Right lobe of liver (tissue), 6 donors: ENCODE measurements around the gene PLEKHA5. TPM values are rescaled to one million over a fixed set of nuclear protein-coding genes. Genes with fewer than 3 reads are reported as not detected.
"Not testable (repeated sequence)": the region's sequence is repeated elsewhere in the genome, so short reads cannot be mapped to it uniquely, and the experiment has no call there.

ENCODE experiments used
- ATAC-seq, 4 donors: fragments of 200-7000 bp; cut with Tn5 transposase; one replicate each; pipeline ENCODE4 v1.9.1; 2020; ENCODE audit warnings: mild to moderate bottlenecking in 4 of 4, moderate library complexity in 4 of 4
- DNase-seq, 3 donors: peaks; one replicate each; pipeline ENCODE4 v3.0.0-alpha.2; 2020
- H3K27ac ChIP-seq, 3 donors: fragments of 200-600 bp; one replicate each; pipeline ENCODE4 v1.8.0; 2022
- H3K27me3 ChIP-seq, 2 donors: fragments of 200-600 bp; one replicate each; pipeline ENCODE4 v1.8.0; 2022
- H3K36me3 ChIP-seq, 4 donors: fragments of 200-600 bp; sonication (generic) in 1 of 4; one replicate each; pipeline versions ENCODE4 v1.5.1 to v1.8.0; 2017 to 2022; ENCODE audit warnings: control low read depth in 1 of 4
- H3K4me1 ChIP-seq, 4 donors: fragments of 200-600 bp; sonication (generic) in 1 of 4; one replicate each; pipeline versions ENCODE4 v1.5.1 to v1.8.0; 2017 to 2022; ENCODE audit warnings: control low read depth in 1 of 4
- H3K4me3 ChIP-seq, 3 donors: fragments of 200-600 bp; one replicate each; pipeline ENCODE4 v1.8.0; 2022
- H3K9me3 ChIP-seq, 4 donors: fragments of 200-600 bp; sonication (generic) in 1 of 4; one replicate each; pipeline versions ENCODE4 v1.5.1 to v1.8.0; 2017 to 2022; ENCODE audit warnings: control low read depth in 1 of 4
- POLR2A ChIP-seq: fragments of 450-650 bp; IDR thresholded peaks from one replicate; pipeline ENCODE4 v1.6.1; 2017; ENCODE audit warnings: antibody characterized with exemption, mild to moderate bottlenecking
- WGBS: methylation state at CpG from one replicate; pipeline ENCODE4 v1.1.6; 2018; ENCODE audit warnings: low coverage, low lambda C conversion rate; ENCODE audit not compliant: insufficient coverage; ENCODE audit errors: missing lambda C conversion rate; 5-methylcytosine and 5-hydroxymethylcytosine counted together
- intact Hi-C, 2 donors: fragments of 100-400 bp; cut with DNase I; formaldehyde crosslinking; loops; one replicate each; pipeline versions ENCODE4 v1.11.2 to v1.14.1; 2022
- total RNA-seq, 6 experiments: library from RNA; depleted of rRNA in 2 of 6; stranded (reverse); fragments of >200 nt in 2 of 6; fragmentation: NEBNext Ultra II Directional in 3 of 6; extraction: Animal tissue kit (Norgen Biotek cat#: 25700) in 3 of 6; gene quantifications; one replicate each; pipeline versions ENCODE4 v1.1.0 to v1.2.4, GENCODE V29; 2016 to 2023
- TF ChIP-seq, protein P1 (sequence below), 4 donors: fragments of 200-600 bp in 3 of 4; fragments of 450-650 bp in 1 of 4; IDR thresholded peaks; one replicate each; pipeline versions ENCODE4 v1.5.1 to v1.8.0; 2016 to 2022; ENCODE audit warnings: antibody characterized with exemption in 4 of 4, mild to moderate bottlenecking in 2 of 4
- donor health status: DM: no; HTN: yes; CAD: no.
- donor health status: DM: no; HTN: no; CAD: no.
- donor health status: DM: no; HTN: no; CAD: no.
- donor health status: DM: no; HTN: yes; CAD: no.
- donor health status: DM: no; HTN: yes; CAD: no.

Gene PLEKHA5
- total RNA-seq, 6 experiments from 2014 or later: 14.7 to 18.7 (median 15.8) TPM

DNA sequence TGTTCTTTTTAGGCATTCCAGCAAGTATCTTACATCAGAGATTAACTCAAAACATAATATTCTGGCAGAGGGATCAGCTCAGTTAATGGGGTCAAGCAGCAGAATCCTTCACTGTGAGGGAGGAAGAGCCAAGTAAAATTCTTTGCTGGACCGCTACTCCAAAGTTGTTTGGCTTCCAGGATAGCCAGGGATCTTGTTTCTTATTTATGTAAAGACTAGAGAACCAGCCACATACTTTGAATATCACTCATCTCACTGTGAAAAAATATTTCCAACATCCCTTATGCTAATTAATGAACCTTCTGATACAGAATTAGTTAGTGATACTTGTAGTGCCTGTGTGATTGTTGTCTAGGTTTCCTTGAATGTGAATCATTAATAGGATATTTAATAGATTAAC, 94.2 kb downstream of the PLEKHA5 start:
- 100% methylated on average over 1 of the region's 1 CpG for WGBS
- DNase-seq (no peak), ATAC-seq (no peak)
- TF ChIP-seq POLR2A: no peak
- TF ChIP-seq, protein P1, sequence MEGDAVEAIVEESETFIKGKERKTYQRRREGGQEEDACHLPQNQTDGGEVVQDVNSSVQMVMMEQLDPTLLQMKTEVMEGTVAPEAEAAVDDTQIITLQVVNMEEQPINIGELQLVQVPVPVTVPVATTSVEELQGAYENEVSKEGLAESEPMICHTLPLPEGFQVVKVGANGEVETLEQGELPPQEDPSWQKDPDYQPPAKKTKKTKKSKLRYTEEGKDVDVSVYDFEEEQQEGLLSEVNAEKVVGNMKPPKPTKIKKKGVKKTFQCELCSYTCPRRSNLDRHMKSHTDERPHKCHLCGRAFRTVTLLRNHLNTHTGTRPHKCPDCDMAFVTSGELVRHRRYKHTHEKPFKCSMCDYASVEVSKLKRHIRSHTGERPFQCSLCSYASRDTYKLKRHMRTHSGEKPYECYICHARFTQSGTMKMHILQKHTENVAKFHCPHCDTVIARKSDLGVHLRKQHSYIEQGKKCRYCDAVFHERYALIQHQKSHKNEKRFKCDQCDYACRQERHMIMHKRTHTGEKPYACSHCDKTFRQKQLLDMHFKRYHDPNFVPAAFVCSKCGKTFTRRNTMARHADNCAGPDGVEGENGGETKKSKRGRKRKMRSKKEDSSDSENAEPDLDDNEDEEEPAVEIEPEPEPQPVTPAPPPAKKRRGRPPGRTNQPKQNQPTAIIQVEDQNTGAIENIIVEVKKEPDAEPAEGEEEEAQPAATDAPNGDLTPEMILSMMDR (IDR thresholded peaks at IDR 0.05): no peak
- peaks cover 0 to 26% (median 7%) of the 10 kb centered on the region in 4 donors for H3K4me1 ChIP-seq
- intact Hi-C loops: no loop called here
- no peaks in the 10 kb centered on the region for H3K36me3 ChIP-seq
- H3K27ac ChIP-seq: no peak overlapping the region
- no peak overlapping the region for H3K4me3 ChIP-seq
- H3K27me3 ChIP-seq: no peaks in the 10 kb centered on the region
- no peaks in the 10 kb centered on the region for H3K9me3 ChIP-seq

DNA sequence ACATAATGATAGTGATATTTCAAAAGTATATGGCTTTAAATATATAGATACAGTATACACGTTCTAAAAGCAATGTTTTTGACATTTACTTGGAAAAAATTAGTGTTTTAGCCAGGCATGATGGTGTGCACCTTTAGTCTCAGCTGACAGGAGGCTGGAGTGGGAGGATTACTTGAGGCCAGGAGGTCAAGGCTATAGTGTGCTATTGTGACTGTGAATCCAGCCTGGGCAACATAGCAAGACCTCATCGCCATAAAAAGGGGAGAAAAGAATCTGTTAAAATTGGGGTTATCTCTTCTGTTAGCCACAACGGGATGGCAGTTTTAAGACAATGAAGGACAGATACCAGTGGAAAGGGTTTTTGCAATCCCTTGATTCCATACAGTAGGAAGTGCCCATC, 95.2 kb downstream of the PLEKHA5 start:
- Histone ChIP-seq H3K27ac (no peak overlapping the region), H3K27me3 (no peaks in the 10 kb centered on the region), H3K9me3 (no peaks in the 10 kb centered on the region), H3K4me3 (no peak overlapping the region), H3K36me3 (no peaks in the 10 kb centered on the region), H3K4me1 (peaks cover 0 to 29% (median 8%) of the 10 kb centered on the region in 4 donors)
- ATAC-seq: no peak
- DNase-seq: no peak
- WGBS: 89% methylated on average over 3 of the region's 3 CpGs
- no peak for TF ChIP-seq POLR2A
- TF ChIP-seq, protein P1 (IDR thresholded peaks at IDR 0.05): no peak
- intact Hi-C loops: no loop called here

DNA sequence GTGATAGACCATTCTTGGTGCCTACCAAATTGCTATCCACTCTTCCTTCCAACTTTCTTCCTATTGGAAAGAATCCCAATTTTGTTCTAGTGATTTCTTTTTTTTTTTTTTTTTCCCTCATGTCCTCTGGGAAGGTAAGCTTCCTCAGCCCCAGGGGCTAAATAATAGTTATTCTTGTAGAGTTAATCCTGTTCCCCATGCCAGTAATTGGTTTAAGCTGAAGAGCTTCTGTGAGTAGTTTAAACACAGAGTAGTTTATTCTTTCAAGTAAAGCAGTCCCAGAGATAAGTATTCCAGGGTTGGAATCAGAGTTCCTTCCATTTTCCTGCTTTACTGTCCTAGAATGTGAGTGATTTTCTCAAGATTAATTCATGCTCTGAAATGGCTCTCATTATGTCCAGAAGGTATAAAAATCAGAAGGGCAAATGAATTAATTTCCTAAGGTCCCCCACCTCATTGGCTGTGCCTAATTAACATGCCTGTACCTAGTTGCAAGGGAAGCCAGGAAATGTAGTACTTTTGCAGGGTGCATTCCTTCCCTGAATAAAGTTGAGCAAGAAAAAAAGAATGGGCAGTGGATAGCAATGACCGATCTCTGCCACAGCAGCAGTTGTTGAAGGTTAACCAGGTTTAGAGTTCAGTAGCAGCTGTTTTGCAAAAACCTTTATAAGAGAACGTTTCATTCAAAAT, 97.8 kb downstream of the PLEKHA5 start:
- peak overlapping the region in 1 of 3 donors; percentile 55 for H3K27ac ChIP-seq
- peaks cover 0 to 23% (median 8%) of the 10 kb centered on the region in 4 donors for H3K4me1 ChIP-seq
- DNase-seq: no peak
- intact Hi-C loops: no loop called here
- no peaks in the 10 kb centered on the region for H3K9me3 ChIP-seq
- H3K27me3 ChIP-seq: no peaks in the 10 kb centered on the region
- TF ChIP-seq, protein P1 (IDR thresholded peaks at IDR 0.05): peak in 1 of 4 donors; percentile 12
- TF ChIP-seq POLR2A: no peak
- H3K36me3 ChIP-seq: no peaks in the 10 kb centered on the region
- WGBS: 12% methylated on average over 2 of the region's 2 CpGs
- no peak overlapping the region for H3K4me3 ChIP-seq
- ATAC-seq: peak; percentile 90 to 94 (median 91)

DNA sequence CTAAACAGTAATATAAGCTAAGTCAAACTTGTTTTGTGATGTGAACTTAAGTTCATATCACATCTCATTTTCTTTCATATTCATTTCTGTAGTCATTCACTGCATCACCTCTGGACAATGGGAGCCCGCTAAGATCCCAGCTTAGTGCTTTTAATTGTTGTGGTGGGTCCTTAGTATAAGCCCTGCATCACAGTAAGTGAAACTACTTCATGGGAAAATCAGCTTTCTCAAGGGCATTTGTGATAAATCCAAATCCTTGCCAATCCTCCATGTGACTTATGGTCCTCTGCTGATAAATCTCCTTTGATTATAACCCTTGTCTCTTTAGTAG, 98.3 kb downstream of the PLEKHA5 start:
- no peaks in the 10 kb centered on the region for H3K9me3 ChIP-seq
- no peak overlapping the region for H3K4me3 ChIP-seq
- peak overlapping the region in 1 of 3 donors; percentile 44 for H3K27ac ChIP-seq
- H3K4me1 ChIP-seq: peaks cover 0 to 23% (median 8%) of the 10 kb centered on the region in 4 donors
- DNase-seq (no peak), ATAC-seq (peak in 3 of 4 donors; percentile 20 to 25 (median 25))
- H3K27me3 ChIP-seq: no peaks in the 10 kb centered on the region
- TF ChIP-seq, protein P1 (IDR thresholded peaks at IDR 0.05): no peak
- TF ChIP-seq POLR2A: no peak
- 100% methylated on average over 1 of the region's 1 CpG for WGBS
- intact Hi-C loops: no loop called here
- H3K36me3 ChIP-seq: no peaks in the 10 kb centered on the region

DNA sequence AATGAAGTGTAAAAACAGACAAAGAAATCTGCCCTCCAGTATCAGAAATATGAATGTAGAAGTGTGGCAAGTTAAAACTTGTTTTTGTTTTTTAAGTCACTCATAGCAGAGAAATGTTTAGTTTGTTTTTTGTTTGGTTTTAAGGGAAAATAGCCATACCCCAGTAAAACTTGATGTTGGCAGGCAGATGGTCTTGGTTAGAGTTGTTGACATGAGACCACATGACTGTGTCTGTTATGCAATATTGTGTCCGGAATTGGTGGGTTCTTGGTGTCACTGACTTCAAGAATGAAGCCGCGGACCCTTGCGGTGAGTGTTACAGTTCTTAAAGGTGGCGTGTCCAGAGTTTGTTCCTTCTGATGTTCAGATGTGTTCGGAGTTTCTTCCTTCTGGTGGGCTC, 99.5 kb downstream of the PLEKHA5 start:
- H3K27ac ChIP-seq, H3K36me3 ChIP-seq, H3K9me3 ChIP-seq, H3K4me3 ChIP-seq, ATAC-seq, DNase-seq, H3K27me3 ChIP-seq, intact Hi-C loops: not testable (repeated sequence)
- 79% methylated on average over 4 of the region's 6 CpGs for WGBS
- H3K4me1 ChIP-seq: peaks cover 0 to 32% (median 8%) of the 10 kb centered on the region in 4 donors
